Activated CD8-positive, alpha-beta T cell treated with anti-CD3 and anti-CD28 coated beads for 36 hours (primary cell): ENCODE data around the gene MARCHF11. TPM values are rescaled to one million over a fixed set of nuclear protein-coding genes. Genes with fewer than 3 reads are reported as not detected.

Experiments used
- ATAC-seq: fragments of 200-7000 bp; cut with Tn5 transposase; one replicate; pipeline ENCODE4 v1.10.0; 2021; ENCODE audit warnings: mild to moderate bottlenecking, moderate library complexity
- CTCF ChIA-PET: fragments of 350-600 bp; sonication (Branson Sonifier 250); formaldehyde crosslinking; loops from one replicate; lab custom pipeline; 2021; ENCODE audit warnings: antibody characterized with exemption; lab: Charles Lee
- POLR2A ChIA-PET: fragments of 350-600 bp; sonication (Branson Sonifier 250); formaldehyde crosslinking; loops from one replicate; lab custom pipeline; 2021; ENCODE audit warnings: antibody characterized with exemption; lab: Charles Lee
- DNase-seq: peaks from one replicate; pipeline ENCODE4 v3.0.0-alpha.2; 2020
- H3K27ac Mint-ChIP-seq: one replicate; pipeline ENCODE4 v1.8.0; 2021; ENCODE audit warnings: mild to moderate bottlenecking, mixed read lengths
- H3K27me3 Mint-ChIP-seq: one replicate; pipeline ENCODE4 v1.8.0; 2021; ENCODE audit warnings: mixed read lengths
- H3K36me3 Mint-ChIP-seq: one replicate; pipeline ENCODE4 v1.8.0; 2021; ENCODE audit warnings: low read depth, mixed read lengths
- H3K4me1 Mint-ChIP-seq: one replicate; pipeline ENCODE4 v1.8.0; 2021; ENCODE audit warnings: low read depth, mixed read lengths
- H3K4me3 Mint-ChIP-seq: one replicate; pipeline ENCODE4 v1.8.0; 2021; ENCODE audit warnings: mild to moderate bottlenecking, moderate library complexity, mixed read lengths
- H3K9me3 Mint-ChIP-seq: one replicate; pipeline ENCODE4 v1.8.0; 2021; ENCODE audit warnings: mixed read lengths
- intact Hi-C: fragments of 100-400 bp; cut with micrococcal nuclease; formaldehyde crosslinking; loops from one replicate; pipeline ENCODE4 v1.10.0; 2022
- total RNA-seq, 2 experiments: library from RNA; stranded (reverse); gene quantifications; one replicate each; pipeline ENCODE4 v1.2.3, GENCODE V29; 2021
- TF ChIP-seq, protein P1 (sequence below): fragments of 200-600 bp; IDR thresholded peaks from one replicate; pipeline ENCODE4 v1.8.0; 2022; ENCODE audit warnings: antibody characterized with exemption, mild to moderate bottlenecking

MARCHF11 gene
- total RNA-seq, 2 experiments from 2014 or later, result not detected

GRCh38 chr5:16018970-16019369 is 160.6 kb downstream of the MARCHF11 start:
- Mint-ChIP-seq H3K27me3 (no peaks in the 10 kb centered on the region), H3K9me3 (no peaks in the 10 kb centered on the region), H3K4me1 (no peaks in the 10 kb centered on the region), H3K36me3 (no peaks in the 10 kb centered on the region), H3K4me3 (no peak overlapping the region), H3K27ac (no peak overlapping the region)
- ATAC-seq, result no peak
- TF ChIP-seq, protein P1, sequence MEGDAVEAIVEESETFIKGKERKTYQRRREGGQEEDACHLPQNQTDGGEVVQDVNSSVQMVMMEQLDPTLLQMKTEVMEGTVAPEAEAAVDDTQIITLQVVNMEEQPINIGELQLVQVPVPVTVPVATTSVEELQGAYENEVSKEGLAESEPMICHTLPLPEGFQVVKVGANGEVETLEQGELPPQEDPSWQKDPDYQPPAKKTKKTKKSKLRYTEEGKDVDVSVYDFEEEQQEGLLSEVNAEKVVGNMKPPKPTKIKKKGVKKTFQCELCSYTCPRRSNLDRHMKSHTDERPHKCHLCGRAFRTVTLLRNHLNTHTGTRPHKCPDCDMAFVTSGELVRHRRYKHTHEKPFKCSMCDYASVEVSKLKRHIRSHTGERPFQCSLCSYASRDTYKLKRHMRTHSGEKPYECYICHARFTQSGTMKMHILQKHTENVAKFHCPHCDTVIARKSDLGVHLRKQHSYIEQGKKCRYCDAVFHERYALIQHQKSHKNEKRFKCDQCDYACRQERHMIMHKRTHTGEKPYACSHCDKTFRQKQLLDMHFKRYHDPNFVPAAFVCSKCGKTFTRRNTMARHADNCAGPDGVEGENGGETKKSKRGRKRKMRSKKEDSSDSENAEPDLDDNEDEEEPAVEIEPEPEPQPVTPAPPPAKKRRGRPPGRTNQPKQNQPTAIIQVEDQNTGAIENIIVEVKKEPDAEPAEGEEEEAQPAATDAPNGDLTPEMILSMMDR, result no peak
- DNase-seq, result no peak
- intact Hi-C loops, result no loop called here
- ChIA-PET POLR2A (no interaction called here), CTCF (no interaction called here)

DNA sequence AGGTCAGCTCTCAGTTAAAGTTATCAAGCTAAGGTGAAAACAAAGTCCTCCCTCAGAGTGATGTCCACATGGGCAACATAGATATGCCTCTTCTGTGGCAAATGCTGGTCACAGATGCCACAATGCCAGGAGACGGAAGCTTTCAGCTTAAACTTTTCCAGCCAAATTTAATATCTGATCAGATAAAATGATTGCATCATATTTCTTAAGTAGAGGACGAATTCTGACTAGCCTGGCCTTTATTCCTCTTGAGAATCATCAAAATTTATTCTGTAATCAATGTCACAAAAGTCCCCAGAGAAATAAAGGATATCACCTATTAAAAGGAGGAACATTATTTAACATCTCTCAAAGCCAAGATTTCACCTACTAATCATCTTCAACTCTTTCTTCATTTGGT is 161.9 kb downstream of the MARCHF11 start:
- Mint-ChIP-seq H3K9me3 (no peaks in the 10 kb centered on the region), H3K27ac (no peak overlapping the region), H3K4me3 (no peak overlapping the region), H3K4me1 (no peaks in the 10 kb centered on the region), H3K27me3 (no peaks in the 10 kb centered on the region), H3K36me3 (no peaks in the 10 kb centered on the region)
- TF ChIP-seq, protein P1, result no peak
- no peak for DNase-seq
- POLR2A ChIA-PET, result no interaction called here
- intact Hi-C loops, result no loop called here
- CTCF ChIA-PET, result no interaction called here
- ATAC-seq, result no peak
